K562 (cell line): ENCODE data around the gene TNFSF13. TPM values are rescaled to one million over a fixed set of nuclear protein-coding genes. Genes with fewer than 3 reads are reported as not detected.

Source experiments
- ATAC-seq: fragments of 200-7000 bp; cut with Tn5 transposase; 3 replicates; pipeline ENCODE4 v1.9.1; 2020; ENCODE audit warnings: moderate library complexity
- BruUV-seq: library from RNA; stranded (reverse); fragments of 400-500 nt; replicated peaks from 2 replicates; lab custom pipeline; 2021; lab: Mats Ljungman, UMichigan
- CTCF ChIA-PET: fragments of 300-600 bp; formaldehyde crosslinking; extraction: SDS; loops from one replicate; lab custom pipeline; 2021; ENCODE audit warnings: low intra/inter-chr PET ratio; lab: Yijun Ruan, JAX
- POLR2A ChIA-PET: fragments of 300-600, 350-650 bp; sonication (Branson Sonifier 250); formaldehyde crosslinking; extraction: SDS; loops from one replicate; lab custom pipeline; 2021; ENCODE audit warnings: antibody characterized with exemption, inconsistent platforms; lab: Yijun Ruan, JAX
- DNase-seq, 4 experiments: peaks; one replicate each; pipeline versions ENCODE4 v3.0.0 to v3.0.0-alpha.2; 2011 to 2018; ENCODE audit warnings: low spot score in 3 of 4, mixed read lengths in 3 of 4; ENCODE audit errors: extremely low read depth in 1 of 4
- FAIRE-seq: peaks from 2 replicates; lab custom pipeline; 2011; peaks lifted over from hg19 to GRCh38; lab: Jason Lieb, UNC
- H2AFZ ChIP-seq: 2 replicates; pipeline ENCODE4 v1.6.0; 2011; ENCODE audit warnings: low read depth, low read length, control low read depth, inconsistent platforms
- H3K27ac ChIP-seq: fragments of 200-600 bp; 3 replicates; pipeline ENCODE4 v1.8.0; 2011; ENCODE audit warnings: low read depth, mild to moderate bottlenecking, control low read depth, inconsistent platforms, low read length, moderate library complexity, mixed read lengths; ENCODE audit errors: extremely low read depth
- H3K27me3 ChIP-seq, 2 experiments: fragments of 300-600 bp in 1 of 2; 2 replicates in 1 of 2; 3 replicates in 1 of 2; pipeline versions ENCODE4 v1.6.0 to v1.8.0; 2011; ENCODE audit warnings: inconsistent platforms in 2 of 2, low read length in 2 of 2, mild to moderate bottlenecking in 1 of 2, mixed read lengths in 1 of 2, moderate library complexity in 1 of 2; ENCODE audit not compliant: control insufficient read depth in 2 of 2, insufficient read depth in 2 of 2
- H3K36me3 ChIP-seq: fragments of 300-600 bp; 3 replicates; pipeline ENCODE4 v1.8.0; 2011; ENCODE audit warnings: mild to moderate bottlenecking, low read length, inconsistent platforms; ENCODE audit not compliant: control insufficient read depth, insufficient read depth
- H3K4me1 ChIP-seq, 2 experiments: fragments of 200-600 bp in 1 of 2; replicated peaks in 1 of 2; 2 replicates in 1 of 2; 3 replicates in 1 of 2; pipeline versions ENCODE4 v1.5.1 to v1.8.0; 2011; ENCODE audit warnings: inconsistent platforms in 2 of 2, low read length in 2 of 2, mild to moderate bottlenecking in 1 of 2, mixed read lengths in 1 of 2, moderate library complexity in 1 of 2; ENCODE audit not compliant: control insufficient read depth in 2 of 2, insufficient read depth in 2 of 2
- H3K4me2 ChIP-seq: 2 replicates; pipeline ENCODE4 v1.6.1; 2011; ENCODE audit warnings: low read length, control low read depth, inconsistent platforms, mixed read lengths; ENCODE audit not compliant: insufficient read depth
- H3K4me3 ChIP-seq: fragments of 200-600 bp; sonication (generic), shearing (Covaris generic); 2 replicates; pipeline ENCODE4 v1.5.1; 2016; ENCODE audit warnings: control low read depth, inconsistent platforms
- H3K79me2 ChIP-seq: fragments of 200-600 bp; 3 replicates; pipeline ENCODE4 v1.8.0; 2011; ENCODE audit warnings: low read length, inconsistent platforms; ENCODE audit not compliant: control insufficient read depth, insufficient read depth
- H3K9ac ChIP-seq, 2 experiments: 2 replicates each; pipeline versions ENCODE4 v1.6.0 to v1.6.1; 2011; ENCODE audit warnings: low read depth in 2 of 2, low read length in 2 of 2, control low read depth in 1 of 2, inconsistent platforms in 1 of 2, mild to moderate bottlenecking in 1 of 2, mixed read lengths in 1 of 2; ENCODE audit not compliant: insufficient read depth in 1 of 2
- H3K9me1 ChIP-seq: one replicate; pipeline ENCODE4 v1.6.0; 2011; ENCODE audit warnings: inconsistent platforms, mild to moderate bottlenecking, low read length, moderate library complexity; ENCODE audit not compliant: control insufficient read depth, insufficient read depth
- H3K9me3 ChIP-seq: replicated peaks from 2 replicates; pipeline ENCODE4 v1.5.1; 2011; ENCODE audit warnings: low read depth, low read length, inconsistent platforms; ENCODE audit not compliant: control insufficient read depth, insufficient read depth
- H4K20me1 ChIP-seq: replicated peaks from 2 replicates; pipeline ENCODE4 v1.6.1; 2011; ENCODE audit warnings: low read length, inconsistent platforms, mixed read lengths; ENCODE audit not compliant: control insufficient read depth, insufficient read depth
- CXXC5 ChIP-seq: fragments of 250-450 bp; sonication (Bioruptor Pico); IDR thresholded peaks from 2 replicates; pipeline ENCODE4 v1.8.0; 2022; ENCODE audit warnings: inconsistent platforms, mild to moderate bottlenecking, moderate library complexity
- DDX20 ChIP-seq: fragments of 450-650 bp; IDR thresholded peaks from 2 replicates; pipeline ENCODE4 v1.6.1; 2016; ENCODE audit warnings: missing genetic modification characterization, low read depth, mild to moderate bottlenecking, missing compliant biosample characterization, moderate library complexity
- FOXK2 ChIP-seq, 2 experiments: fragments of 450-650 bp; IDR thresholded peaks in 1 of 2; conservative IDR thresholded peaks in 1 of 2; 2 replicates each; pipeline ENCODE4 v1.6.1; 2016; ENCODE audit warnings: low read depth in 2 of 2, mild to moderate bottlenecking in 1 of 2
- MYC ChIP-seq, 2 experiments: fragments of 250-450 bp in 1 of 2; sonication (Bioruptor Pico) in 1 of 2; IDR thresholded peaks; 2 replicates each; pipeline versions ENCODE4 v1.5.1 to v1.6.1; 2012 to 2021; ENCODE audit warnings: low read depth in 2 of 2, borderline replicate concordance in 1 of 2, improper control_type of control experiment in 1 of 2, low read length in 1 of 2, mild to moderate bottlenecking in 1 of 2, moderate library complexity in 1 of 2
- POLR2B ChIP-seq: fragments of 450-650 bp; IDR thresholded peaks from 2 replicates; pipeline ENCODE4 v1.6.1; 2018; ENCODE audit warnings: low read depth; ENCODE audit not compliant: partially characterized antibody
- POLR2H ChIP-seq: IDR thresholded peaks from 2 replicates; pipeline ENCODE4 v1.6.1; 2016; ENCODE audit warnings: missing genetic modification characterization, low read depth, mild to moderate bottlenecking, control low read depth, missing compliant biosample characterization, moderate library complexity
- PURB ChIP-seq: sonication (generic); formaldehyde crosslinking; IDR thresholded peaks from 2 replicates; pipeline ENCODE4 v1.9.0; 2021; ENCODE audit warnings: low read depth, mild to moderate bottlenecking, missing genetic modification reagents
- PYGO2 ChIP-seq: fragments of 450-650 bp; IDR thresholded peaks from 2 replicates; pipeline ENCODE4 v1.6.1; 2016; ENCODE audit warnings: mild to moderate bottlenecking, missing genetic modification characterization, moderate library complexity, missing compliant biosample characterization
- SRSF3 ChIP-seq: fragments of 200-400 bp; formaldehyde crosslinking; IDR thresholded peaks from 2 replicates; pipeline ENCODE4 v1.6.1; 2016; ENCODE audit warnings: mild to moderate bottlenecking, low read length, moderate library complexity; ENCODE audit not compliant: insufficient read depth
- WGBS: fragments of 100-300 bp; shearing (Covaris generic); methylation state at CpG from one replicate; pipeline ENCODE4 v1.1.6; 2016; ENCODE audit warnings: low coverage, mixed read lengths; ENCODE audit not compliant: insufficient coverage; ENCODE audit errors: missing lambda C conversion rate; 5-methylcytosine and 5-hydroxymethylcytosine counted together
- in situ Hi-C: fragments of 300-500 bp; cut with MboI; formaldehyde crosslinking; loops from 4 replicates; pipeline ENCODE4 v1.15.0; 2018; ENCODE audit warnings: inconsistent platforms, mixed read lengths
- intact Hi-C: fragments of 100-400 bp; cut with micrococcal nuclease; formaldehyde crosslinking; loops from 2 replicates; pipeline ENCODE4 v1.14.2; 2022
- polyA plus RNA-seq, 8 experiments: library from polyadenylated mRNA; depleted of rRNA in 4 of 8; stranded (reverse) in 5 of 8; unstranded in 3 of 8; fragments of >200 nt; fragmentation: Nextera tagmentation in 2 of 8; fragmentation: Illumina TruSeq in 1 of 8; extraction: Ambion mirVana in 2 of 8; extraction: Trizol in 1 of 8; gene quantifications; 2 replicates each; pipeline versions ENCODE4 v1.2.1 to v1.2.3, GENCODE V29; 2011 to 2014; ENCODE audit warnings: inconsistent platforms in 1 of 8, missing spikeins in 1 of 8
- total RNA-seq, 7 experiments: library from RNA; depleted of rRNA in 6 of 7; stranded (reverse); fragments of >200 nt in 6 of 7; fragmentation: Illumina TruSeq in 2 of 7; extraction: Trizol in 2 of 7; gene quantifications; 2 replicates each; pipeline versions ENCODE4 v1.2.1 to v1.2.3, GENCODE V29; 2011 to 2021; ENCODE audit warnings: low replicate concordance in 1 of 7
- TF ChIP-seq, protein P1 (sequence below): fragments of 450-650 bp; IDR thresholded peaks from 2 replicates; pipeline ENCODE4 v1.6.1; 2016; ENCODE audit warnings: antibody characterized with exemption
- TF ChIP-seq, protein P2 (sequence below): fragments of 250-450 bp; sonication (Bioruptor Pico); IDR thresholded peaks from 2 replicates; pipeline ENCODE4 v1.8.0; 2021; ENCODE audit warnings: moderate library complexity, mild to moderate bottlenecking, inconsistent platforms
- TF ChIP-seq, protein P3 (sequence below): fragments of 450-650 bp; formaldehyde crosslinking; IDR thresholded peaks from 2 replicates; pipeline ENCODE4 v1.4.0; 2020; ENCODE audit warnings: mild to moderate bottlenecking, moderate library complexity
- TF ChIP-seq, protein P4 (sequence below): fragments of 450-650 bp; formaldehyde crosslinking; IDR thresholded peaks from 2 replicates; pipeline ENCODE4 v1.4.0; 2020; ENCODE audit warnings: mild to moderate bottlenecking, moderate library complexity
- TF ChIP-seq, protein P5 (sequence below), 2 experiments: fragments of 250-450 bp in 1 of 2; fragments of 450-650 bp in 1 of 2; sonication (Bioruptor Pico) in 1 of 2; IDR thresholded peaks; 2 replicates each; pipeline versions ENCODE4 v1.6.1 to v1.8.0; 2016 to 2021; ENCODE audit warnings: mild to moderate bottlenecking in 2 of 2, moderate library complexity in 2 of 2, missing compliant biosample characterization in 1 of 2, missing genetic modification characterization in 1 of 2
- TF ChIP-seq, protein P6 (sequence below): fragments of 250-450 bp; sonication (Bioruptor Pico); IDR thresholded peaks from 2 replicates; pipeline ENCODE4 v1.4.0; 2020

TNFSF13 gene
- total and polyA plus RNA-seq, 9 of the 15 experiments (the other 6 are each of a cell fraction or from before 2014, with no cell fraction given) = 0.04 to 0.51 (median 0.19) TPM; not detected in 1

DNA sequence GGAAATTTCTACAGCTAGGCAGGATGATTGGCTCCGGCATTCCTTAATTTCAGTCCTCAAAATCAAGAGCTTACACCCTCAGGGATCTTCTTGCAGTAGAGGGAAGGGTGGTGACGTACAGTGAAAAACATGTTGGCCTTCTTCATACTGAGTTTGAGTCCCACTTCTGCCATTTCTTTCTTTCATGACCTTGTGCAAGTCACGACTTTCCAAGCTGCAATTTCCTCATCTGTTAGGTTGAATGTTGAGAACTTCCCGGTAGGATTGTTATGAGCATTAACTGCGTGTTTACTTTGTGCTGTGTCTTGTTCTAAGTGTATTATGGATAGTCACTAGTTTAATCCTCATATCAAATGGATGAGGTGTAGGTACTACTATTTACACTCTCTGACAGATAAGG is 11.0 kb downstream of the TNFSF13 start:
- peaks cover 9% of the 10 kb centered on the region for H4K20me1 ChIP-seq
- peaks cover 4 to 7% of the 10 kb centered on the region in 2 experiments; a peak in 4 of 5 replicates for H3K4me1 ChIP-seq
- no peak overlapping the region for H3K9ac ChIP-seq
- in situ Hi-C loops = loop anchor here (25.0 kb wide), 1 partner anchor 532 kb away; the partner anchor contains the start of genes SLC16A11 and SLC16A13
- H3K27me3 ChIP-seq = no peaks in the 10 kb centered on the region
- H3K4me3 ChIP-seq = no peak overlapping the region
- peaks cover 1% of the 10 kb centered on the region for H3K9me1 ChIP-seq
- H2AFZ ChIP-seq = no peak overlapping the region
- ChIA-PET POLR2A (interaction anchor here (1.0 to 6.7 kb wide), 3 partner anchors 9 to 14 kb away, joined by 4 to 46 read pairs (median 4); partner anchors contain the start of gene MPDU1), CTCF (no interaction called here)
- intact Hi-C loops = no loop called here
- no peak for ATAC-seq
- FAIRE-seq = no peak
- peaks cover 79% of the 10 kb centered on the region for H3K36me3 ChIP-seq
- H3K79me2 ChIP-seq = peaks cover 26% of the 10 kb centered on the region
- no peak for DNase-seq
- no TSS peak for BruUV-seq
- H3K4me2 ChIP-seq = no peak overlapping the region
- no peaks in the 10 kb centered on the region for H3K9me3 ChIP-seq
- no peak overlapping the region for H3K27ac ChIP-seq
- 74% methylated on average over 4 of the region's 5 CpGs for WGBS
- TF ChIP-seq, protein P1, sequence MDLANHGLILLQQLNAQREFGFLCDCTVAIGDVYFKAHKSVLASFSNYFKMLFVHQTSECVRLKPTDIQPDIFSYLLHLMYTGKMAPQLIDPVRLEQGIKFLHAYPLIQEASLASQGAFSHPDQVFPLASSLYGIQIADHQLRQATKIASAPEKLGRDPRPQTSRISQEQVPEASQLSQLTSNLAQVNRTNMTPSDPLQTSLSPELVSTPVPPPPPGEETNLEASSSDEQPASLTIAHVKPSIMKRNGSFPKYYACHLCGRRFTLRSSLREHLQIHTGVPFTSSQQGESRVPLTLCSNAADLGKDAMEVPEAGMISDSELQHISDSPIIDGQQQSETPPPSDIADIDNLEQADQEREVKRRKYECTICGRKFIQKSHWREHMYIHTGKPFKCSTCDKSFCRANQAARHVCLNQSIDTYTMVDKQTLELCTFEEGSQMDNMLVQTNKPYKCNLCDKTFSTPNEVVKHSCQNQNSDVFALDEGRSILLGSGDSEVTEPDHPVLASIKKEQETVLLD = no peak
- TF ChIP-seq PURB (CRISPR knock-in tag) = no peak
- TF ChIP-seq, protein P2, sequence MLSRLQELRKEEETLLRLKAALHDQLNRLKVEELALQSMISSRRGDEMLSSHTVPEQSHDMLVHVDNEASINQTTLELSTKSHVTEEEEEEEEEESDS (CRISPR knock-in tag) = no peak
- no peak for TF ChIP-seq MYC (IDR thresholded peaks at IDR 0.05; ENCODE audit: low read depth, low read length)
- no peak for TF ChIP-seq MYC (CRISPR knock-in tag; IDR thresholded peaks at IDR 0.05; ENCODE audit: borderline replicate concordance, low read depth)
- TF ChIP-seq, protein P3, sequence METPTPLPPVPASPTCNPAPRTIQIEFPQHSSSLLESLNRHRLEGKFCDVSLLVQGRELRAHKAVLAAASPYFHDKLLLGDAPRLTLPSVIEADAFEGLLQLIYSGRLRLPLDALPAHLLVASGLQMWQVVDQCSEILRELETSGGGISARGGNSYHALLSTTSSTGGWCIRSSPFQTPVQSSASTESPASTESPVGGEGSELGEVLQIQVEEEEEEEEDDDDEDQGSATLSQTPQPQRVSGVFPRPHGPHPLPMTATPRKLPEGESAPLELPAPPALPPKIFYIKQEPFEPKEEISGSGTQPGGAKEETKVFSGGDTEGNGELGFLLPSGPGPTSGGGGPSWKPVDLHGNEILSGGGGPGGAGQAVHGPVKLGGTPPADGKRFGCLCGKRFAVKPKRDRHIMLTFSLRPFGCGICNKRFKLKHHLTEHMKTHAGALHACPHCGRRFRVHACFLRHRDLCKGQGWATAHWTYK (CRISPR knock-in tag) = no peak
- TF ChIP-seq, protein P4, sequence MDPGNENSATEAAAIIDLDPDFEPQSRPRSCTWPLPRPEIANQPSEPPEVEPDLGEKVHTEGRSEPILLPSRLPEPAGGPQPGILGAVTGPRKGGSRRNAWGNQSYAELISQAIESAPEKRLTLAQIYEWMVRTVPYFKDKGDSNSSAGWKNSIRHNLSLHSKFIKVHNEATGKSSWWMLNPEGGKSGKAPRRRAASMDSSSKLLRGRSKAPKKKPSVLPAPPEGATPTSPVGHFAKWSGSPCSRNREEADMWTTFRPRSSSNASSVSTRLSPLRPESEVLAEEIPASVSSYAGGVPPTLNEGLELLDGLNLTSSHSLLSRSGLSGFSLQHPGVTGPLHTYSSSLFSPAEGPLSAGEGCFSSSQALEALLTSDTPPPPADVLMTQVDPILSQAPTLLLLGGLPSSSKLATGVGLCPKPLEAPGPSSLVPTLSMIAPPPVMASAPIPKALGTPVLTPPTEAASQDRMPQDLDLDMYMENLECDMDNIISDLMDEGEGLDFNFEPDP (CRISPR knock-in tag) = no peak
- no peak for TF ChIP-seq CXXC5 (CRISPR knock-in tag)
- TF ChIP-seq FOXK2 (conservative IDR thresholded peaks at IDR 0.05 in 1 of 2, IDR thresholded peaks at IDR 0.05 in 1 of 2; ENCODE audit: low read depth in 2 of 2) = no peak
- TF ChIP-seq POLR2H (tag) = no peak
- no peak for TF ChIP-seq POLR2B
- no peak for TF ChIP-seq DDX20 (tag)
- TF ChIP-seq, protein P5, sequence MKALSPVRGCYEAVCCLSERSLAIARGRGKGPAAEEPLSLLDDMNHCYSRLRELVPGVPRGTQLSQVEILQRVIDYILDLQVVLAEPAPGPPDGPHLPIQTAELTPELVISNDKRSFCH (CRISPR knock-in tag; IDR thresholded peaks at IDR 0.05) = no peak
- TF ChIP-seq, protein P5 (tag; IDR thresholded peaks at IDR 0.05) = no peak
- TF ChIP-seq SRSF3 = no peak
- TF ChIP-seq PYGO2 (tag) = no peak
- TF ChIP-seq, protein P6, sequence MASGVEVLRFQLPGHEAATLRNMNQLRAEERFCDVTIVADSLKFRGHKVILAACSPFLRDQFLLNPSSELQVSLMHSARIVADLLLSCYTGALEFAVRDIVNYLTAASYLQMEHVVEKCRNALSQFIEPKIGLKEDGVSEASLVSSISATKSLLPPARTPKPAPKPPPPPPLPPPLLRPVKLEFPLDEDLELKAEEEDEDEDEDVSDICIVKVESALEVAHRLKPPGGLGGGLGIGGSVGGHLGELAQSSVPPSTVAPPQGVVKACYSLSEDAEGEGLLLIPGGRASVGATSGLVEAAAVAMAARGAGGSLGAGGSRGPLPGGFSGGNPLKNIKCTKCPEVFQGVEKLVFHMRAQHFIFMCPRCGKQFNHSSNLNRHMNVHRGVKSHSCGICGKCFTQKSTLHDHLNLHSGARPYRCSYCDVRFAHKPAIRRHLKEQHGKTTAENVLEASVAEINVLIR (CRISPR knock-in tag) = no peak
